DND-41 (cell line): ENCODE results near the gene CBX5.

Experiments
- ATAC-seq: fragments of 200-7000 bp; cut with Tn5 transposase; 3 replicates; pipeline ENCODE4 v1.9.1; 2021; ENCODE audit warnings: low read depth; ENCODE audit not compliant: insufficient read depth
- DNase-seq: peaks from one replicate; pipeline ENCODE4 v3.0.0-alpha.2; 2020
- H2AFZ ChIP-seq: 2 replicates; pipeline ENCODE4 v1.6.0; 2012; ENCODE audit warnings: low read depth, low read length
- H3K27ac ChIP-seq: 2 replicates; pipeline ENCODE4 v1.5.1; 2012; ENCODE audit warnings: low read length, inconsistent platforms
- H3K27me3 ChIP-seq: fragments of 200-600 bp; sonication (generic); 2 replicates; pipeline ENCODE4 v1.6.0; 2012; ENCODE audit warnings: low read length, mild to moderate bottlenecking, inconsistent platforms; ENCODE audit not compliant: insufficient read depth, poor library complexity
- H3K36me3 ChIP-seq: 2 replicates; pipeline ENCODE4 v1.5.1; 2012; ENCODE audit warnings: low read length, inconsistent platforms; ENCODE audit not compliant: insufficient read depth
- H3K4me1 ChIP-seq: 2 replicates; pipeline ENCODE4 v1.5.1; 2012; ENCODE audit warnings: mild to moderate bottlenecking, low read length; ENCODE audit not compliant: insufficient read depth
- H3K4me2 ChIP-seq: 2 replicates; pipeline ENCODE4 v1.6.0; 2012; ENCODE audit warnings: mild to moderate bottlenecking, moderate library complexity, low read length, inconsistent platforms; ENCODE audit not compliant: insufficient read depth
- H3K4me3 ChIP-seq, 2 experiments: fragments of 200-600 bp in 1 of 2; shearing (Covaris generic) in 1 of 2; 2 replicates each; pipeline ENCODE4 v1.5.1; 2012 to 2016; ENCODE audit warnings: inconsistent platforms in 2 of 2, low read length in 2 of 2, mild to moderate bottlenecking in 2 of 2, low read depth in 1 of 2, moderate library complexity in 1 of 2
- H3K79me2 ChIP-seq: 2 replicates; pipeline ENCODE4 v1.6.0; 2012; ENCODE audit warnings: low read length, inconsistent platforms; ENCODE audit not compliant: insufficient read depth
- H3K9ac ChIP-seq: 2 replicates; pipeline ENCODE4 v1.6.0; 2012; ENCODE audit warnings: low read depth, mild to moderate bottlenecking, inconsistent platforms, low read length, moderate library complexity
- H3K9me3 ChIP-seq: 2 replicates; pipeline ENCODE4 v1.5.1; 2012; ENCODE audit warnings: low read length, moderate library complexity, mild to moderate bottlenecking, inconsistent platforms; ENCODE audit not compliant: insufficient read depth, severe bottlenecking
- H4K20me1 ChIP-seq: 2 replicates; pipeline ENCODE4 v1.6.0; 2012; ENCODE audit warnings: low read length; ENCODE audit not compliant: insufficient read depth
- CTCF ChIP-seq: IDR thresholded peaks from 2 replicates; pipeline ENCODE4 v1.5.1; 2012; ENCODE audit warnings: borderline replicate concordance, low read length, moderate library complexity, mild to moderate bottlenecking; ENCODE audit not compliant: poor library complexity, severe bottlenecking; ENCODE audit errors: extremely low read depth
- EZH2 ChIP-seq: IDR thresholded peaks from 3 replicates; pipeline ENCODE4 v1.6.1; 2012; ENCODE audit warnings: borderline replicate concordance, low read depth, mild to moderate bottlenecking, moderate library complexity, low read length, inconsistent platforms; ENCODE audit not compliant: severe bottlenecking

Gene CBX5

GRCh38 chr12:54216797-54217661 is 62.9 kb downstream of the CBX5 start:
- H3K4me2 ChIP-seq, result peak overlapping the region; percentile 68
- no peaks in the 10 kb centered on the region for H4K20me1 ChIP-seq
- peak; percentile 86 for TF ChIP-seq CTCF
- TF ChIP-seq EZH2, result no peak
- H3K27me3 ChIP-seq, result no peaks in the 10 kb centered on the region
- peak overlapping the region; percentile 56 for H3K9ac ChIP-seq
- peak overlapping the region; percentile 63 for H2AFZ ChIP-seq
- peak; percentile 79 for ATAC-seq
- H3K4me1 ChIP-seq, result peaks cover 32% of the 10 kb centered on the region
- DNase-seq, result peak; percentile 92
- no peaks in the 10 kb centered on the region for H3K9me3 ChIP-seq
- peak overlapping the region; percentile 56; the same call in 1 of the 2 replicates for H3K27ac ChIP-seq
- H3K36me3 ChIP-seq, result no peaks in the 10 kb centered on the region
- no peaks in the 10 kb centered on the region for H3K79me2 ChIP-seq
- peak overlapping the region in 1 of 2 experiments; percentile 54; a peak in 2 of 4 replicates for H3K4me3 ChIP-seq

- Histone ChIP-seq H3K36me3 (no peaks in the 10 kb centered on the region), H3K9ac (peak overlapping the region; percentile 56), H3K27ac (peak overlapping the region; percentile 5; the same call in 1 of the 2 replicates), H3K79me2 (no peaks in the 10 kb centered on the region), H3K4me2 (peak overlapping the region; percentile 68), H4K20me1 (no peaks in the 10 kb centered on the region), H3K4me3 (peak overlapping the region in 1 of 2 experiments; percentile 54; a peak in 2 of 4 replicates), H2AFZ (peak overlapping the region; percentile 63), H3K27me3 (no peaks in the 10 kb centered on the region), H3K4me1 (peaks cover 32% of the 10 kb centered on the region), H3K9me3 (no peaks in the 10 kb centered on the region)
- TF ChIP-seq CTCF (no peak), EZH2 (no peak)
- ATAC-seq (no peak), DNase-seq (peak; percentile 35)
Observed at GRCh38 chr12:54215989-54216796, 63.7 kb downstream of the CBX5 start.

GRCh38 chr12:54214553-54215406 is 65.1 kb downstream of the CBX5 start:
- Histone ChIP-seq H3K4me2 (peak overlapping the region; percentile 76), H3K27me3 (no peaks in the 10 kb centered on the region), H3K4me3 (peak overlapping the region in 1 of 2 experiments; percentile 56; a peak in 2 of 4 replicates), H3K9me3 (no peaks in the 10 kb centered on the region), H3K27ac (peak overlapping the region; percentile 54), H3K36me3 (no peaks in the 10 kb centered on the region), H3K4me1 (peaks cover 32% of the 10 kb centered on the region), H3K79me2 (no peaks in the 10 kb centered on the region), H3K9ac (peak overlapping the region; percentile 53), H4K20me1 (no peaks in the 10 kb centered on the region), H2AFZ (peak overlapping the region; percentile 97)
- ATAC-seq (peak; percentile 92), DNase-seq (peak; percentile 93)
- TF ChIP-seq EZH2 (no peak), CTCF (peak; percentile 97)
